LoVo (cell line): ENCODE data around the gene SMC1B.
"Not testable (repeated sequence)": the region's sequence is repeated elsewhere in the genome, so short reads cannot be mapped to it uniquely, and the experiment has no call there.

Source experiments
- DNase-seq: peaks from one replicate; pipeline ENCODE4 v3.0.0-alpha.2; 2016; ENCODE audit warnings: low spot score

SMC1B gene

GRCh38 chr22:45445031-45445710, 31.8 kb upstream of the SMC1B start:
- DNase-seq, result no peak

GRCh38 chr22:45444168-45444567, 30.8 kb upstream of the SMC1B start:
- no peak for DNase-seq

- DNase-seq, result no peak
These were observed 28.7 kb upstream of the SMC1B start for GRCh38 chr22:45442116-45442515.

- DNase-seq, result peak; percentile 66
These were observed 27.7 kb upstream of the SMC1B start for GRCh38 chr22:45441138-45441537.

- DNase-seq, result not testable (repeated sequence)
These were observed 27.3 kb upstream of the SMC1B start for GRCh38 chr22:45440688-45441087.

GRCh38 chr22:45438336-45438735, 24.9 kb upstream of the SMC1B start:
- DNase-seq, result no peak

- not testable (repeated sequence) for DNase-seq
These were observed 23.6 kb upstream of the SMC1B start for GRCh38 chr22:45436871-45437517.

- peak; percentile 88 for DNase-seq
These were observed 22.2 kb upstream of the SMC1B start for GRCh38 chr22:45435544-45436139.

- DNase-seq, result no peak
These were observed 21.6 kb upstream of the SMC1B start for GRCh38 chr22:45434981-45435380.

- DNase-seq, result no peak
These were observed 17.5 kb upstream of the SMC1B start for GRCh38 chr22:45430871-45431270.

- DNase-seq, result no peak
These were observed 16.8 kb upstream of the SMC1B start for GRCh38 chr22:45429981-45430775.

- DNase-seq, result no peak
These were observed 16.0 kb upstream of the SMC1B start for GRCh38 chr22:45429424-45429823.

- DNase-seq, result no peak
These were observed 15.3 kb upstream of the SMC1B start for GRCh38 chr22:45428391-45429385.

- no peak for DNase-seq
These were observed 13.7 kb upstream of the SMC1B start for GRCh38 chr22:45427114-45427513.

GRCh38 chr22:45426387-45426786, 13.0 kb upstream of the SMC1B start:
- no peak for DNase-seq

GRCh38 chr22:45425531-45426265, 12.3 kb upstream of the SMC1B start:
- DNase-seq, result no peak

- DNase-seq, result no peak
These were observed 11.7 kb upstream of the SMC1B start for GRCh38 chr22:45425101-45425500.

GRCh38 chr22:45424241-45424731, 10.9 kb upstream of the SMC1B start:
- DNase-seq, result no peak

GRCh38 chr22:45423524-45423923, 10.1 kb upstream of the SMC1B start:
- no peak for DNase-seq

- no peak for DNase-seq
These were observed 9.0 kb upstream of the SMC1B start for GRCh38 chr22:45422237-45422983.
